ENCODE data around the gene SLC22A3.
A peak's percentile ranks its signal among the peaks of the same experiment; 100 is the strongest.

The SLC22A3 gene

GRCh38 chr6:160428069-160428430 lies 79.9 kb downstream of the SLC22A3 start:
- no peak for TF ChIP-seq CTCF (IDR thresholded peaks at IDR 0.05; ENCODE audit: poor library complexity, severe bottlenecking)
- H3K4me3 ChIP-seq (ENCODE audit: severe bottlenecking) = no peak overlapping the region
- H3K4me1 ChIP-seq (ENCODE audit: insufficient read depth, poor library complexity, severe bottlenecking) = peaks cover 32% of the 10 kb centered on the region
- no peak for DNase-seq (ENCODE audit: low spot score)
- H3K27ac ChIP-seq (ENCODE audit: poor library complexity, severe bottlenecking) = no peak overlapping the region
- H3K36me3 ChIP-seq (ENCODE audit: low read depth) = no peaks in the 10 kb centered on the region
- no peaks in the 10 kb centered on the region for H3K9me3 ChIP-seq (ENCODE audit: severe bottlenecking)
- H3K27me3 ChIP-seq (ENCODE audit: insufficient read depth, poor library complexity, severe bottlenecking) = no peaks in the 10 kb centered on the region
- no peak for ATAC-seq (ENCODE audit: low read depth)

- ATAC-seq (ENCODE audit: low read depth) = no peak
- Histone ChIP-seq H3K4me3 (ENCODE audit: severe bottlenecking) (no peak overlapping the region), H3K9me3 (ENCODE audit: severe bottlenecking) (no peaks in the 10 kb centered on the region), H3K4me1 (ENCODE audit: insufficient read depth, poor library complexity, severe bottlenecking) (peaks cover 27% of the 10 kb centered on the region), H3K36me3 (ENCODE audit: low read depth) (no peaks in the 10 kb centered on the region), H3K27me3 (ENCODE audit: insufficient read depth, poor library complexity, severe bottlenecking) (no peaks in the 10 kb centered on the region), H3K27ac (ENCODE audit: poor library complexity, severe bottlenecking) (no peak overlapping the region)
- DNase-seq (ENCODE audit: low spot score) = no peak
- no peak for TF ChIP-seq CTCF (IDR thresholded peaks at IDR 0.05; ENCODE audit: poor library complexity, severe bottlenecking)
Observed at GRCh38 chr6:160428818-160429619, 80.8 kb downstream of the SLC22A3 start.

GRCh38 chr6:160429620-160429895 lies 81.4 kb downstream of the SLC22A3 start:
- TF ChIP-seq CTCF (IDR thresholded peaks at IDR 0.05; ENCODE audit: poor library complexity, severe bottlenecking) = no peak
- no peak for ATAC-seq (ENCODE audit: low read depth)
- Histone ChIP-seq H3K9me3 (ENCODE audit: severe bottlenecking) (no peaks in the 10 kb centered on the region), H3K4me1 (ENCODE audit: insufficient read depth, poor library complexity, severe bottlenecking) (peaks cover 21% of the 10 kb centered on the region), H3K27ac (ENCODE audit: poor library complexity, severe bottlenecking) (no peak overlapping the region), H3K36me3 (ENCODE audit: low read depth) (no peaks in the 10 kb centered on the region), H3K4me3 (ENCODE audit: severe bottlenecking) (no peak overlapping the region), H3K27me3 (ENCODE audit: insufficient read depth, poor library complexity, severe bottlenecking) (no peaks in the 10 kb centered on the region)
- no peak for DNase-seq (ENCODE audit: low spot score)

DNA sequence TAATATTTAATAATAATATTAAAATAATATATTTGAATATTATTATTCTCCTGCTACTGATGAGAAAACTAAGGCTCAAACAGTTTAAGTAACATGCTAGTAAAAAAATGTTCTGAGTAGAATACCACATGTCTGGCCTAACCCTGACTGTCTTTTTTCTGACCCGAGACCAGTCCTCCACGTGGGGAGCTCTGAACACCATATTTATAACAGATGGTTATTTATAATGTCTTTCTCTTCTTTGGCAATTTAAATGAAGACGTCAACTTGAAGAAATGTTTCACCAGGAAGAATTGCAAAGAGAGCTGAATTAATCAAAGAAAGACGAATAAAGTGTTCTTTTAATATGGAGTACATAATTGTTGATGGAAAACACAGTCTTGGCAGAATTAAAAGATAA lies 82.0 kb downstream of the SLC22A3 start:
- DNase-seq (ENCODE audit: low spot score) (no peak), ATAC-seq (ENCODE audit: low read depth) (no peak)
- no peaks in the 10 kb centered on the region for H3K36me3 ChIP-seq (ENCODE audit: low read depth)
- H3K9me3 ChIP-seq (ENCODE audit: severe bottlenecking) = no peaks in the 10 kb centered on the region
- H3K4me3 ChIP-seq (ENCODE audit: severe bottlenecking) = no peak overlapping the region
- no peaks in the 10 kb centered on the region for H3K27me3 ChIP-seq (ENCODE audit: insufficient read depth, poor library complexity, severe bottlenecking)
- peak overlapping the region; percentile 74 for H3K27ac ChIP-seq (ENCODE audit: poor library complexity, severe bottlenecking)
- peaks cover 18% of the 10 kb centered on the region for H3K4me1 ChIP-seq (ENCODE audit: insufficient read depth, poor library complexity, severe bottlenecking)
- TF ChIP-seq CTCF (IDR thresholded peaks at IDR 0.05; ENCODE audit: poor library complexity, severe bottlenecking) = no peak

- ATAC-seq (ENCODE audit: low read depth) = no peak
- no peak for TF ChIP-seq CTCF (IDR thresholded peaks at IDR 0.05; ENCODE audit: poor library complexity, severe bottlenecking)
- H3K36me3 ChIP-seq (ENCODE audit: low read depth) = no peaks in the 10 kb centered on the region
- H3K27ac ChIP-seq (ENCODE audit: poor library complexity, severe bottlenecking) = peak overlapping the region; percentile 74
- DNase-seq (ENCODE audit: low spot score) = no peak
- peaks cover 18% of the 10 kb centered on the region for H3K4me1 ChIP-seq (ENCODE audit: insufficient read depth, poor library complexity, severe bottlenecking)
- H3K27me3 ChIP-seq (ENCODE audit: insufficient read depth, poor library complexity, severe bottlenecking) = no peaks in the 10 kb centered on the region
- no peaks in the 10 kb centered on the region for H3K9me3 ChIP-seq (ENCODE audit: severe bottlenecking)
- H3K4me3 ChIP-seq (ENCODE audit: severe bottlenecking) = no peak overlapping the region
Observed at GRCh38 chr6:160430751-160431150, 82.6 kb downstream of the SLC22A3 start.
